HCT116 (cell line): Measurements from ENCODE around the gene SEMA7A. TPM values are rescaled to one million over a fixed set of nuclear protein-coding genes. Genes with fewer than 3 reads are reported as not detected.

Experiments used
- ATAC-seq: fragments of 200-7000 bp; cut with Tn5 transposase; 2 replicates; pipeline ENCODE4 v1.9.1; 2020; ENCODE audit warnings: mild to moderate bottlenecking, moderate library complexity
- BruUV-seq: library from RNA; stranded (reverse); fragments of 400-500 nt; replicated peaks from 2 replicates; lab custom pipeline; 2021; lab: Mats Ljungman, UMichigan
- CTCF ChIA-PET: fragments of 300-600 bp; sonication (Branson Sonifier 250); formaldehyde crosslinking; loops from one replicate; lab custom pipeline; 2021; ENCODE audit warnings: antibody characterized with exemption; lab: Charles Lee
- POLR2A ChIA-PET: fragments of 300-600, 350-600 bp; sonication (Branson Sonifier 250); formaldehyde crosslinking; loops from one replicate; lab custom pipeline; 2021; ENCODE audit warnings: antibody characterized with exemption; lab: Charles Lee
- RAD21 ChIA-PET, 2 experiments: fragments of 300-600 bp; sonication (Branson Sonifier 250); formaldehyde crosslinking; loops; one replicate each; lab custom pipeline; 2023; ENCODE audit warnings: low total read pairs in 2 of 2; ENCODE audit not compliant: uncharacterized antibody in 2 of 2, unreplicated experiment in 2 of 2, low non-redundant PET in 1 of 2; lab: Charles Lee
- DNase-seq: peaks from one replicate; pipeline ENCODE4 v3.0.0-alpha.2; 2010; ENCODE audit warnings: low read depth, low spot score
- H2AFZ ChIP-seq: fragments of 200-600 bp; shearing (Covaris generic), sonication (generic); 2 replicates; pipeline ENCODE4 v1.6.1; 2017; ENCODE audit warnings: low read depth, mixed run types, mixed read lengths, antibody characterized with exemption, low read length; ENCODE audit not compliant: poor library complexity, severe bottlenecking
- H3K27ac ChIP-seq: 2 replicates; pipeline ENCODE4 v1.5.1; 2012; ENCODE audit warnings: low read depth, low read length
- H3K27me3 ChIP-seq: fragments of 200-600 bp; sonication (generic); 2 replicates; pipeline ENCODE4 v1.6.1; 2016; ENCODE audit warnings: mixed run types, low read length, mixed read lengths; ENCODE audit not compliant: insufficient read depth
- H3K36me3 ChIP-seq, 2 experiments: fragments of 200-500 bp in 1 of 2; fragments of 200-600 bp in 1 of 2; sonication (Bioruptor generic) in 1 of 2; sonication (generic) in 1 of 2; 2 replicates each; pipeline versions ENCODE4 v1.5.1 to v1.6.1; 2014 to 2016; ENCODE audit warnings: low read length in 2 of 2, inconsistent platforms in 1 of 2, mixed read lengths in 1 of 2, mixed run types in 1 of 2; ENCODE audit not compliant: insufficient read depth in 2 of 2, control insufficient read depth in 1 of 2
- H3K4me1 ChIP-seq, 2 experiments: fragments of 200-600 bp in 1 of 2; sonication (generic) in 1 of 2; 2 replicates each; pipeline versions ENCODE4 v1.5.1 to v1.6.1; 2012 to 2017; ENCODE audit warnings: low read length in 2 of 2, inconsistent platforms in 1 of 2, mild to moderate bottlenecking in 1 of 2, mixed read lengths in 1 of 2, mixed run types in 1 of 2, moderate library complexity in 1 of 2; ENCODE audit not compliant: insufficient read depth in 2 of 2, control insufficient read depth in 1 of 2
- H3K4me2 ChIP-seq: fragments of 200-600 bp; sonication (generic); 2 replicates; pipeline ENCODE4 v1.6.1; 2017; ENCODE audit warnings: mixed run types, low read length, mixed read lengths
- H3K4me3 ChIP-seq, 2 experiments: fragments of 200-600 bp in 1 of 2; sonication (generic) in 1 of 2; replicated peaks in 1 of 2; 2 replicates each; pipeline ENCODE4 v1.5.1; 2011 to 2016; ENCODE audit warnings: low read length in 2 of 2, control low read depth in 1 of 2, low read depth in 1 of 2, mild to moderate bottlenecking in 1 of 2, mixed read lengths in 1 of 2, mixed run types in 1 of 2
- H3K79me2 ChIP-seq: fragments of 200-600 bp; sonication (generic); 2 replicates; pipeline ENCODE4 v1.6.1; 2017; ENCODE audit warnings: mild to moderate bottlenecking, mixed run types, low read length, moderate library complexity, mixed read lengths; ENCODE audit not compliant: insufficient read depth
- H3K9ac ChIP-seq: fragments of 200-600 bp; sonication (generic); 2 replicates; pipeline ENCODE4 v1.6.1; 2016; ENCODE audit warnings: low read length, mixed read lengths
- H3K9me2 ChIP-seq: fragments of 200-600 bp; sonication (generic), shearing (Covaris generic); 2 replicates; pipeline ENCODE4 v1.6.1; 2017; ENCODE audit warnings: mixed run types, mild to moderate bottlenecking, moderate library complexity; ENCODE audit not compliant: insufficient read depth
- H3K9me3 ChIP-seq, 2 experiments: fragments of 200-500 bp in 1 of 2; fragments of 200-600 bp in 1 of 2; sonication (Bioruptor generic) in 1 of 2; sonication (generic) in 1 of 2; 2 replicates each; pipeline ENCODE4 v1.6.1; 2014 to 2017; ENCODE audit warnings: low read length in 2 of 2, mixed read lengths in 2 of 2, inconsistent platforms in 1 of 2, low read depth in 1 of 2, mild to moderate bottlenecking in 1 of 2, mixed run types in 1 of 2, moderate library complexity in 1 of 2; ENCODE audit not compliant: control insufficient read depth in 1 of 2, insufficient read depth in 1 of 2
- H4K20me1 ChIP-seq: fragments of 200-600 bp; sonication (generic), shearing (Covaris generic); 2 replicates; pipeline ENCODE4 v1.6.1; 2017; ENCODE audit warnings: mixed run types, mild to moderate bottlenecking, moderate library complexity; ENCODE audit not compliant: insufficient read depth
- ATF3 ChIP-seq: IDR thresholded peaks from 2 replicates; pipeline ENCODE4 v1.6.1; 2012
- CBX3 ChIP-seq: IDR thresholded peaks from 2 replicates; pipeline ENCODE4 v1.6.1; 2012; ENCODE audit warnings: low read depth
- EGR1 ChIP-seq: IDR thresholded peaks from 2 replicates; pipeline ENCODE4 v1.6.1; 2012; ENCODE audit warnings: low read depth
- ELF1 ChIP-seq: IDR thresholded peaks from 2 replicates; pipeline ENCODE4 v1.6.1; 2012; ENCODE audit warnings: low read depth, borderline replicate concordance
- EZH2 ChIP-seq: fragments of 200-600 bp; sonication (generic); IDR thresholded peaks from 2 replicates; pipeline ENCODE4 v1.6.1; 2017; ENCODE audit warnings: antibody characterized with exemption, mixed run types
- EZH2phosphoT487 ChIP-seq: fragments of 200-600 bp; IDR thresholded peaks from 2 replicates; pipeline ENCODE4 v1.6.1; 2018; ENCODE audit warnings: antibody characterized with exemption, borderline replicate concordance
- FOSL1 ChIP-seq: IDR thresholded peaks from 2 replicates; pipeline ENCODE4 v1.6.1; 2012; ENCODE audit warnings: low read depth
- JUND ChIP-seq: IDR thresholded peaks from 2 replicates; pipeline ENCODE4 v1.6.1; 2012
- MAX ChIP-seq: IDR thresholded peaks from 2 replicates; pipeline ENCODE4 v1.6.1; 2012
- POLR2AphosphoS5 ChIP-seq: IDR thresholded peaks from 2 replicates; pipeline ENCODE4 v1.6.1; 2011; ENCODE audit warnings: mild to moderate bottlenecking, low read depth, low read length, moderate library complexity
- RAD21 ChIP-seq: IDR thresholded peaks from 2 replicates; pipeline ENCODE4 v1.6.1; 2012; ENCODE audit warnings: low read depth, mild to moderate bottlenecking
- REST ChIP-seq: IDR thresholded peaks from 2 replicates; pipeline ENCODE4 v1.6.1; 2012; ENCODE audit warnings: low read depth
- SIN3A ChIP-seq: IDR thresholded peaks from 2 replicates; pipeline ENCODE4 v1.6.1; 2012; ENCODE audit warnings: low read depth
- SP1 ChIP-seq: IDR thresholded peaks from 2 replicates; pipeline ENCODE4 v1.6.1; 2012; ENCODE audit warnings: low read depth
- ZFX ChIP-seq: fragments of 450-650 bp; IDR thresholded peaks from 2 replicates; pipeline ENCODE4 v1.6.1; 2017
- ZNF274 ChIP-seq: fragments of 200-500 bp; sonication (Bioruptor generic); IDR thresholded peaks from 2 replicates; pipeline ENCODE4 v1.6.1; 2014; ENCODE audit warnings: mild to moderate bottlenecking, low read depth, low read length, inconsistent platforms
- intact Hi-C: fragments of 100-400 bp; cut with micrococcal nuclease; formaldehyde crosslinking; loops from 2 replicates; pipeline ENCODE4 v1.10.0; 2022
- total RNA-seq: library from RNA; stranded (reverse); gene quantifications from one replicate; pipeline ENCODE4 v1.2.1, GENCODE V29; 2021; ENCODE audit not compliant: unreplicated experiment

Gene SEMA7A
- total RNA-seq, 1 experiment from 2014 or later = 13.8 TPM

GRCh38 chr15:74425630-74426029 lies 8.1 kb downstream of the SEMA7A start:
- ATAC-seq = no peak
- Histone ChIP-seq H3K9ac (no peak overlapping the region; the same call in 1 of the 2 replicates), H3K4me1 (peaks cover 57 to 100% of the 10 kb centered on the region in 2 experiments), H3K27ac (peak overlapping the region; percentile 18; the same call in 1 of the 2 replicates), H3K27me3 (no peaks in the 10 kb centered on the region), H3K9me2 (no peaks in the 10 kb centered on the region), H4K20me1 (no peaks in the 10 kb centered on the region), H3K4me3 (no peak overlapping the region), H3K79me2 (peaks cover 100% of the 10 kb centered on the region), H3K36me3 (peaks cover 0 to 5% of the 10 kb centered on the region in 2 experiments; a peak in 1 of 4 replicates), H3K4me2 (peak overlapping the region; percentile 67; the same call in 1 of the 2 replicates), H2AFZ (no peak overlapping the region), H3K9me3 (no peaks in the 10 kb centered on the region)
- no peak for DNase-seq
- intact Hi-C loops = no loop called here
- no TSS peak for BruUV-seq
- RAD21 ChIA-PET = no interaction called here
- CTCF ChIA-PET = interaction anchor here (1.8 kb wide), 1 partner anchor 13 kb away, joined by 4 read pairs; no protein-coding TSS in a partner anchor
- POLR2A ChIA-PET = no interaction called here
- TF ChIP-seq ZFX (no peak), EZH2phosphoT487 (no peak), SIN3A (no peak), RAD21 (no peak), ELF1 (no peak), EGR1 (no peak), ZNF274 (no peak), FOSL1 (no peak), CBX3 (no peak), MAX (no peak), REST (no peak), JUND (no peak), EZH2 (no peak), POLR2AphosphoS5 (no peak), SP1 (no peak), ATF3 (no peak)
